GM10266 (cell line): Measurements from ENCODE around the gene RECK.

ENCODE experiments used
- DNase-seq: peaks from one replicate; pipeline ENCODE4 v3.0.0; 2012; ENCODE audit errors: extremely low spot score
- CTCF ChIP-seq: IDR thresholded peaks from 2 replicates; pipeline ENCODE4 v1.5.1; 2012; ENCODE audit warnings: mild to moderate bottlenecking, low read depth; ENCODE audit not compliant: control insufficient read depth, insufficient read depth; ENCODE audit errors: missing control alignments

The RECK gene

DNA sequence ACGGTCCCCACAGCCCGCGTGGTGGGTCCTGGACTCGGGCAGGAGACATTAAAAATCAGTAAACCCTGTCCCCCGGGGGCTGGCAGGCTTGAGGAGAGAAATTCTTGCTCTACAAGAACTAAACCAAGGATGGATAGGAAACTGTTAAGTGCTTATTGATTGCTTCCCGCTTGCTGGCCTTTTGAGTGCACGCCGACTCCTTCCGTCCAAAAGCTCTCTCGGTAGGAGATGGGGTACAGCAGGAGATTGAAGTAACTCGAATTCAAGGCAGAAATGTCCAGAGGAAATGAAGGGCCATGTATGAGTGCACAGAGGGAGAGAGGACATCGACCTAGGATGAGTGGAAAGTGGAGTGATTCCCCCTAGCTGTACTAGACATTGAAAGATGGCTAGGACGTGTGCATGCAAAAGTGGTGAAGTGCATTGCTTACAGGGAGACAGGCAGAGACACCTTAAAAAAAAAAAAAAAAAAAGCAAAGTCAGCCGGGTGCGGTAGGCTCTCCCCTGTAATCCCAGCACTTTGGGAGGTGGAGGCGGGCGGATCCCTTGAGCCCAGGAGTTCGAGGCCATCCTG lies 923 bp downstream of the RECK start:
- no peak for TF ChIP-seq CTCF
- no peak for DNase-seq

- no peak for DNase-seq
- no peak for TF ChIP-seq CTCF
Measured at GRCh38 chr9:36039121-36039520, 2.4 kb downstream of the RECK start.

DNA sequence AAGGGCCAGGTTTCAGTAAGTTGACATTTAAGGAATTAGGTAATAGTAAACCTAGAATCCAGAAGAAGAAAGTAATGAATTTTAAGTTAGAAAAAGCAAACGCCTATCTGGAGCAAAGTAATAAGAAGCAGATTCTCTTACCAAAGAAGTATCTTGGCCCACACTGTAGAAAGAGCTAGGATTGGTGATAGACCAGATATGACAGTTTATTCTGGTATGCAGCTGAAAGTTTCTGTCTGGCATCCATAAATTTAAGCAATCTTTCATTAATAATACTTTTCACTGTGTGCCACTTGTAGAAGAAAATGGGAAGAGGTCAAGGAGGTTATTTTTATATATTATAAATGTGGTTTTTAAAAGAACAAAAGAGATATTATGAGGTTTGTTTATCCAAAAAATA lies 3.0 kb downstream of the RECK start:
- no peak for TF ChIP-seq CTCF

GRCh38 chr9:36040271-36040925 lies 3.7 kb downstream of the RECK start:
- TF ChIP-seq CTCF, result no peak
- no peak for DNase-seq

More for the DNA sequence above, 3.0 kb downstream of the RECK start:
- no peak for DNase-seq

GRCh38 chr9:36041506-36041905 lies 4.8 kb downstream of the RECK start:
- TF ChIP-seq CTCF, result no peak

GRCh38 chr9:36045610-36046009 lies 8.9 kb downstream of the RECK start:
- no peak for DNase-seq
- TF ChIP-seq CTCF, result no peak

More at GRCh38 chr9:36041506-36041905, 4.8 kb downstream of the RECK start:
- DNase-seq, result no peak

DNA sequence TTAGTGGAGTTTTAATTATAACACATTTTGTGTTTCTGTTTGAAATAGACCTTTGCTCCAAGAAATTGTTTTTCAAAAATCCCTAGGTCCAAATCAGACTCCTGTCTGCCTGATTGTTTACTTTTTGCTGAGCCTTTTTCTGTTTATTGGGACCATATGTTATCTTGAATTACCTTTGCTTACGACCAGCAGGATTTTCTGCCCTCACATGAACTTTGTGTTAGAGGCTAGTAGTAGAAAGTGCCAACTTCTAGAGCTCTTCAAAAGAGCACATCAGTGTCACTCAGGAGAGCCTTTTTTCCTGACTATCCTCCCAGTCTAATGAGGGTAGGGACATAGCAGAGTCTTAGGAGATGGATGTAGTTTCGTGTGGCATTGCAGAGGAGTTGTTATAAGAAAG lies 10.2 kb downstream of the RECK start:
- DNase-seq, result no peak
- no peak for TF ChIP-seq CTCF
